ENCODE measurements around the gene SHISAL1. TPM values are rescaled to one million over a fixed set of nuclear protein-coding genes. Genes with fewer than 3 reads are reported as not detected.

Gene SHISAL1
- polyA plus RNA-seq, 12 donors: 6.3 to 18.9 (median 15.4) TPM; not detected in 1

- DNase-seq: no peak
These were observed 31.7 kb upstream of the SHISAL1 start for GRCh38 chr22:44344407-44344806.

GRCh38 chr22:44342347-44342956 is 29.7 kb upstream of the SHISAL1 start:
- no peak for DNase-seq

GRCh38 chr22:44341431-44342346 is 28.9 kb upstream of the SHISAL1 start:
- DNase-seq: no peak

- DNase-seq: no peak
These were observed 27.8 kb upstream of the SHISAL1 start for GRCh38 chr22:44340271-44341239.

- DNase-seq: no peak
These were observed 26.2 kb upstream of the SHISAL1 start for GRCh38 chr22:44338906-44339305.

GRCh38 chr22:44338177-44338810 is 25.5 kb upstream of the SHISAL1 start:
- no peak for DNase-seq

- no peak for DNase-seq
These were observed 24.9 kb upstream of the SHISAL1 start for GRCh38 chr22:44337678-44338004.

- no peak for DNase-seq
These were observed 24.4 kb upstream of the SHISAL1 start for GRCh38 chr22:44336962-44337677.

GRCh38 chr22:44335903-44336803 is 23.4 kb upstream of the SHISAL1 start:
- no peak for DNase-seq

GRCh38 chr22:44335066-44335839 is 22.5 kb upstream of the SHISAL1 start:
- no peak for DNase-seq

- no peak for DNase-seq
These were observed 21.3 kb upstream of the SHISAL1 start for GRCh38 chr22:44333847-44334635.

GRCh38 chr22:44332946-44333345 is 20.2 kb upstream of the SHISAL1 start:
- DNase-seq: no peak

GRCh38 chr22:44331881-44332714 is 19.3 kb upstream of the SHISAL1 start:
- no peak for DNase-seq

GRCh38 chr22:44330744-44331660 is 18.3 kb upstream of the SHISAL1 start:
- no peak for DNase-seq

- DNase-seq: no peak
These were observed 17.5 kb upstream of the SHISAL1 start for GRCh38 chr22:44330188-44330743.
